Activated CD4-positive, alpha-beta memory T cell treated with anti-CD3 and anti-CD28 coated beads, Interleukin-2, amount 10 ng/mL, durations not matched to agents 7 days and 5 days (primary cell): ENCODE measurements around the gene PPP2R2B. TPM values are rescaled to one million over a fixed set of nuclear protein-coding genes. Genes with fewer than 3 reads are reported as not detected.

Source experiments
- CTCF ChIA-PET: fragments of 350-600 bp; sonication (Branson Sonifier 250); formaldehyde crosslinking; loops from one replicate; lab custom pipeline; 2021; ENCODE audit warnings: antibody characterized with exemption, inconsistent platforms; lab: Charles Lee
- POLR2A ChIA-PET: fragments of 350-600 bp; sonication (Branson Sonifier 250); formaldehyde crosslinking; loops from one replicate; lab custom pipeline; 2021; ENCODE audit warnings: antibody characterized with exemption; lab: Charles Lee
- DNase-seq: peaks from one replicate; pipeline ENCODE4 v3.0.0-alpha.2; 2020
- H3K27ac Mint-ChIP-seq: one replicate; pipeline ENCODE4 v1.8.0; 2021; ENCODE audit warnings: mild to moderate bottlenecking, mixed read lengths
- H3K27me3 Mint-ChIP-seq: one replicate; pipeline ENCODE4 v1.8.0; 2021; ENCODE audit warnings: mixed read lengths
- H3K36me3 Mint-ChIP-seq: one replicate; pipeline ENCODE4 v1.8.0; 2021; ENCODE audit warnings: low read depth, mixed read lengths
- H3K4me1 Mint-ChIP-seq: one replicate; pipeline ENCODE4 v1.8.0; 2021; ENCODE audit warnings: mixed read lengths
- H3K4me3 Mint-ChIP-seq: one replicate; pipeline ENCODE4 v1.8.0; 2021; ENCODE audit warnings: mild to moderate bottlenecking, mixed read lengths
- H3K9me3 Mint-ChIP-seq: one replicate; pipeline ENCODE4 v1.8.0; 2021; ENCODE audit warnings: mixed read lengths
- total RNA-seq, 2 experiments: library from RNA; stranded (reverse); gene quantifications; one replicate each; pipeline ENCODE4 v1.2.3, GENCODE V29; 2021

PPP2R2B gene
- total RNA-seq, result 1 to 10 TPM; 2.7 to 3.1 TPM

GRCh38 chr5:146878476-146879172, at the start of gene PPP2R2B:
Gene PPP2R2B (minus strand): TSS chr5:146878757.
- no peaks in the 10 kb centered on the region for H3K36me3 Mint-ChIP-seq
- H3K27me3 Mint-ChIP-seq, result peaks cover 29% of the 10 kb centered on the region
- H3K9me3 Mint-ChIP-seq, result no peaks in the 10 kb centered on the region
- peaks cover 19% of the 10 kb centered on the region for H3K4me1 Mint-ChIP-seq
- DNase-seq, result peak; percentile 49
- CTCF ChIA-PET, result interaction anchor here (0.6 to 1.9 kb wide), 4 partner anchors 84 to 345 kb away, joined by 3 to 4 read pairs (median 3); no protein-coding TSS in a partner anchor
- H3K27ac Mint-ChIP-seq, result peak within 1 kb of the TSS; percentile 16
- POLR2A ChIA-PET, result interaction anchor here (1.5 kb wide), 1 partner anchor 15 kb away, joined by 9 read pairs; no protein-coding TSS in a partner anchor
- H3K4me3 Mint-ChIP-seq, result peak within 1 kb of the TSS; percentile 81

GRCh38 chr5:146924132-146924531, 45.6 kb upstream of the PPP2R2B start:
- Mint-ChIP-seq H3K4me3 (no peak overlapping the region), H3K4me1 (no peaks in the 10 kb centered on the region), H3K27ac (no peak overlapping the region), H3K36me3 (no peaks in the 10 kb centered on the region), H3K9me3 (no peaks in the 10 kb centered on the region), H3K27me3 (peaks cover 2% of the 10 kb centered on the region)
- DNase-seq, result no peak
- ChIA-PET POLR2A (no interaction called here), CTCF (no interaction called here)

GRCh38 chr5:146921225-146921624, 42.7 kb upstream of the PPP2R2B start:
- DNase-seq, result no peak
- no peak overlapping the region for H3K27ac Mint-ChIP-seq
- H3K27me3 Mint-ChIP-seq, result peaks cover 2% of the 10 kb centered on the region
- H3K9me3 Mint-ChIP-seq, result no peaks in the 10 kb centered on the region
- no peaks in the 10 kb centered on the region for H3K4me1 Mint-ChIP-seq
- ChIA-PET CTCF (no interaction called here), POLR2A (no interaction called here)
- H3K36me3 Mint-ChIP-seq, result no peaks in the 10 kb centered on the region
- no peak overlapping the region for H3K4me3 Mint-ChIP-seq

- H3K27me3 Mint-ChIP-seq, result peaks cover 2% of the 10 kb centered on the region
- H3K4me3 Mint-ChIP-seq, result no peak overlapping the region
These were observed 41.9 kb upstream of the PPP2R2B start for GRCh38 chr5:146920351-146920881.

GRCh38 chr5:146919304-146919703, 40.7 kb upstream of the PPP2R2B start:
- POLR2A ChIA-PET, result no interaction called here
- peaks cover 2% of the 10 kb centered on the region for H3K27me3 Mint-ChIP-seq
- no peak overlapping the region for H3K27ac Mint-ChIP-seq
- no peak for DNase-seq
- H3K4me3 Mint-ChIP-seq, result no peak overlapping the region
- CTCF ChIA-PET, result no interaction called here
- H3K9me3 Mint-ChIP-seq, result no peaks in the 10 kb centered on the region
- H3K4me1 Mint-ChIP-seq, result peaks cover 3% of the 10 kb centered on the region
- H3K36me3 Mint-ChIP-seq, result no peaks in the 10 kb centered on the region

More at GRCh38 chr5:146920351-146920881, 41.9 kb upstream of the PPP2R2B start:
- H3K27ac Mint-ChIP-seq, result no peak overlapping the region
- CTCF ChIA-PET, result no interaction called here
- DNase-seq, result no peak
- H3K36me3 Mint-ChIP-seq, result no peaks in the 10 kb centered on the region
- no peaks in the 10 kb centered on the region for H3K9me3 Mint-ChIP-seq
- POLR2A ChIA-PET, result no interaction called here
- peaks cover 3% of the 10 kb centered on the region for H3K4me1 Mint-ChIP-seq

GRCh38 chr5:146917931-146918330, 39.4 kb upstream of the PPP2R2B start:
- H3K4me1 Mint-ChIP-seq, result peaks cover 3% of the 10 kb centered on the region
- ChIA-PET POLR2A (no interaction called here), CTCF (no interaction called here)
- no peak for DNase-seq
- no peak overlapping the region for H3K27ac Mint-ChIP-seq
- H3K27me3 Mint-ChIP-seq, result no peaks in the 10 kb centered on the region
- H3K36me3 Mint-ChIP-seq, result no peaks in the 10 kb centered on the region
- H3K9me3 Mint-ChIP-seq, result no peaks in the 10 kb centered on the region
- no peak overlapping the region for H3K4me3 Mint-ChIP-seq

GRCh38 chr5:146912874-146913273, 34.3 kb upstream of the PPP2R2B start:
- Mint-ChIP-seq H3K4me3 (no peak overlapping the region), H3K27ac (no peak overlapping the region), H3K36me3 (no peaks in the 10 kb centered on the region), H3K9me3 (no peaks in the 10 kb centered on the region), H3K27me3 (no peaks in the 10 kb centered on the region), H3K4me1 (peaks cover 7% of the 10 kb centered on the region)
- CTCF ChIA-PET, result no interaction called here
- POLR2A ChIA-PET, result no interaction called here
- no peak for DNase-seq

- Mint-ChIP-seq H3K36me3 (no peaks in the 10 kb centered on the region), H3K27ac (no peak overlapping the region), H3K4me1 (peaks cover 8% of the 10 kb centered on the region), H3K9me3 (no peaks in the 10 kb centered on the region), H3K4me3 (no peak overlapping the region), H3K27me3 (no peaks in the 10 kb centered on the region)
- POLR2A ChIA-PET, result no interaction called here
- DNase-seq, result no peak
- CTCF ChIA-PET, result interaction anchor here (1.4 kb wide), 1 partner anchor 379 kb away, joined by 3 read pairs; no protein-coding TSS in a partner anchor
These were observed 31.7 kb upstream of the PPP2R2B start for GRCh38 chr5:146910239-146910638.

GRCh38 chr5:146909255-146910068, 30.9 kb upstream of the PPP2R2B start:
- no peak overlapping the region for H3K27ac Mint-ChIP-seq
- no peaks in the 10 kb centered on the region for H3K36me3 Mint-ChIP-seq
- DNase-seq, result no peak
- H3K27me3 Mint-ChIP-seq, result no peaks in the 10 kb centered on the region
- H3K9me3 Mint-ChIP-seq, result no peaks in the 10 kb centered on the region
- POLR2A ChIA-PET, result no interaction called here
- no peak overlapping the region for H3K4me3 Mint-ChIP-seq
- peaks cover 8% of the 10 kb centered on the region for H3K4me1 Mint-ChIP-seq
- CTCF ChIA-PET, result interaction anchor here (0.8 to 1.4 kb wide), 2 partner anchors 15 to 378 kb away, joined by 3 read pairs; no protein-coding TSS in a partner anchor

GRCh38 chr5:146906803-146907202, 28.2 kb upstream of the PPP2R2B start:
- Mint-ChIP-seq H3K36me3 (no peaks in the 10 kb centered on the region), H3K9me3 (no peaks in the 10 kb centered on the region), H3K4me3 (no peak overlapping the region), H3K27me3 (no peaks in the 10 kb centered on the region), H3K4me1 (peaks cover 4% of the 10 kb centered on the region), H3K27ac (no peak overlapping the region)
- POLR2A ChIA-PET, result no interaction called here
- no peak for DNase-seq
- CTCF ChIA-PET, result no interaction called here

GRCh38 chr5:146904890-146905289, 26.3 kb upstream of the PPP2R2B start:
- peaks cover 4% of the 10 kb centered on the region for H3K4me1 Mint-ChIP-seq

GRCh38 chr5:146903789-146904188, 25.2 kb upstream of the PPP2R2B start:
- POLR2A ChIA-PET, result no interaction called here

More at GRCh38 chr5:146904890-146905289, 26.3 kb upstream of the PPP2R2B start:
- no peaks in the 10 kb centered on the region for H3K27me3 Mint-ChIP-seq
- ChIA-PET POLR2A (no interaction called here), CTCF (no interaction called here)
- DNase-seq, result no peak
- no peak overlapping the region for H3K27ac Mint-ChIP-seq
- no peaks in the 10 kb centered on the region for H3K36me3 Mint-ChIP-seq
- H3K4me3 Mint-ChIP-seq, result no peak overlapping the region
- H3K9me3 Mint-ChIP-seq, result no peaks in the 10 kb centered on the region

GRCh38 chr5:146902471-146902870, 23.9 kb upstream of the PPP2R2B start:
- H3K27me3 Mint-ChIP-seq, result no peaks in the 10 kb centered on the region
- DNase-seq, result no peak
- H3K4me1 Mint-ChIP-seq, result peaks cover 4% of the 10 kb centered on the region
- no peaks in the 10 kb centered on the region for H3K9me3 Mint-ChIP-seq
- H3K4me3 Mint-ChIP-seq, result no peak overlapping the region
- no peak overlapping the region for H3K27ac Mint-ChIP-seq
- POLR2A ChIA-PET, result no interaction called here
- CTCF ChIA-PET, result no interaction called here
- H3K36me3 Mint-ChIP-seq, result no peaks in the 10 kb centered on the region

More at GRCh38 chr5:146903789-146904188, 25.2 kb upstream of the PPP2R2B start:
- Mint-ChIP-seq H3K4me1 (peaks cover 4% of the 10 kb centered on the region), H3K27me3 (no peaks in the 10 kb centered on the region), H3K9me3 (no peaks in the 10 kb centered on the region), H3K36me3 (no peaks in the 10 kb centered on the region), H3K27ac (no peak overlapping the region), H3K4me3 (no peak overlapping the region)
- CTCF ChIA-PET, result no interaction called here
- no peak for DNase-seq
